ENCODE results near the gene GJC2. TPM values are rescaled to one million over a fixed set of nuclear protein-coding genes. Genes with fewer than 3 reads are reported as not detected.

Gene GJC2
- total RNA-seq, 1 experiment from 2014 or later = 0.76 TPM

GRCh38 chr1:228142701-228143136 is 7.0 kb upstream of the GJC2 start:
- CTCF ChIA-PET = interaction anchor here (0.8 kb wide), 1 partner anchor 22 kb away, joined by 3 read pairs; no protein-coding TSS in a partner anchor
- Histone ChIP-seq H3K9me3 (ENCODE audit: control insufficient read depth in 1 of 2, insufficient read depth in 1 of 2, low read depth in 1 of 2, low read length in 2 of 2) (no peaks in the 10 kb centered on the region), H3K27ac (ENCODE audit: low read depth, low read length) (no peak overlapping the region), H3K9ac (ENCODE audit: low read length) (no peak overlapping the region), H3K27me3 (ENCODE audit: insufficient read depth, low read length) (no peaks in the 10 kb centered on the region), H3K4me2 (ENCODE audit: low read length) (no peak overlapping the region), H3K9me2 (ENCODE audit: insufficient read depth) (no peaks in the 10 kb centered on the region), H3K4me1 (ENCODE audit: control insufficient read depth in 1 of 2, insufficient read depth in 2 of 2, low read length in 2 of 2) (peaks cover 0 to 17% of the 10 kb centered on the region in 2 experiments; a peak in 3 of 4 replicates), H4K20me1 (ENCODE audit: insufficient read depth) (no peaks in the 10 kb centered on the region), H3K4me3 (replicated peaks in 1 of 2; ENCODE audit: low read depth in 1 of 2, low read length in 2 of 2) (no peak overlapping the region), H3K36me3 (ENCODE audit: control insufficient read depth in 1 of 2, insufficient read depth in 2 of 2, low read length in 2 of 2) (0 out of 4 replicates have a peak, but pooled peaks cover 0 to under 1% of the 10 kb centered on the region in 2 experiments), H3K79me2 (ENCODE audit: insufficient read depth, low read length) (peaks cover 58% of the 10 kb centered on the region), H2AFZ (ENCODE audit: low read depth, low read length, poor library complexity, severe bottlenecking) (no peak overlapping the region)
- BruUV-seq (replicated peaks) = no TSS peak
- TF ChIP-seq SP1 (IDR thresholded peaks at IDR 0.05; ENCODE audit: low read depth) (no peak), EZH2phosphoT487 (IDR thresholded peaks at IDR 0.05; ENCODE audit: borderline replicate concordance) (no peak), JUND (IDR thresholded peaks at IDR 0.05) (no peak), SIN3A (IDR thresholded peaks at IDR 0.05; ENCODE audit: low read depth) (no peak), MAX (IDR thresholded peaks at IDR 0.05) (no peak), CEBPB (IDR thresholded peaks at IDR 0.05; ENCODE audit: low read depth) (no peak), FOSL1 (IDR thresholded peaks at IDR 0.05; ENCODE audit: low read depth) (no peak), TCF7L2 (IDR thresholded peaks at IDR 0.05; ENCODE audit: borderline replicate concordance, extremely low read depth, insufficient read depth, insufficient read length) (no peak), POLR2A (IDR thresholded peaks at IDR 0.05; ENCODE audit: borderline replicate concordance, extremely low read depth, insufficient read depth, insufficient read length) (no peak), SRF (IDR thresholded peaks at IDR 0.05; ENCODE audit: low read depth) (no peak), EZH2 (IDR thresholded peaks at IDR 0.05) (no peak), ZBTB33 (IDR thresholded peaks at IDR 0.05; ENCODE audit: extremely low read depth, insufficient replicate concordance, low read length) (no peak), POLR2AphosphoS5 (IDR thresholded peaks at IDR 0.05; ENCODE audit: low read depth, low read length) (no peak), ELF1 (IDR thresholded peaks at IDR 0.05; ENCODE audit: borderline replicate concordance, low read depth) (no peak), ATF3 (IDR thresholded peaks at IDR 0.05) (no peak), REST (IDR thresholded peaks at IDR 0.05; ENCODE audit: low read depth) (no peak), CTCF (IDR thresholded peaks at IDR 0.05 in 2 of 3, conservative IDR thresholded peaks at IDR 0.05 in 1 of 3; ENCODE audit: borderline replicate concordance in 1 of 3, insufficient read depth in 1 of 3, low read depth in 2 of 3, low read length in 2 of 3) (no peak), ZFX (IDR thresholded peaks at IDR 0.05) (no peak), CBX3 (IDR thresholded peaks at IDR 0.05; ENCODE audit: low read depth) (no peak), ZNF274 (IDR thresholded peaks at IDR 0.05; ENCODE audit: low read depth, low read length) (no peak)
- intact Hi-C loops (cut with micrococcal nuclease) = no loop called here
- DNase-seq (ENCODE audit: low read depth, low spot score) (no peak), ATAC-seq (no peak)
- RAD21 ChIA-PET (ENCODE audit: low non-redundant PET in 1 of 2, low total read pairs in 2 of 2, uncharacterized antibody in 2 of 2, unreplicated experiment in 2 of 2) = no interaction called here
- POLR2A ChIA-PET = interaction anchor here (1.0 kb wide), 1 partner anchor 23 kb away, joined by 8 read pairs; the partner anchor contains the start of gene IBA57

Data from HCT116 (cell line).